Activated CD8-positive, alpha-beta memory T cell treated with anti-CD3 and anti-CD28 coated beads, Interleukin-2, amount 50 U/mL, for 48 hours (primary cell): Measurements from ENCODE around the gene PKHD1.

ENCODE experiments used
- DNase-seq: peaks from one replicate; pipeline ENCODE4 v3.0.0-alpha.2; 2020

PKHD1 gene

DNA sequence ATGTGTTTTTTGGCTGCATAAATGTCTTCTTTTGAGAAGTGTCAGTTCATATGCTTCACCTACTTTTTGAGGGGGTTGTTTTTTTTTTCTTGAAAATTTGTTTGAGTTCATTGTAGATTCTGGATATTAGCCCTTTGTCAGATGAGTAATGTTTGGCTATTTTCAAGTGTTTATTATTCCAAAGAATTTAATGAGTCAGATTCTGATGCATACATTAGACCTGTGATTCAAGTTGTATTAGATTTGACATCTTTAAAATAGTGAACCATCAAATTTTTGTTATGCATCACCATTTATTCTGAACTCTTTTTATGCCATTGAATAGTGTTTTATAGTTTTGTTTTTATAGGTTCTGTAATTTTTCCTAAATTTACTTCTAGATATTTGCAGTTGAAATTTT is 319.3 kb downstream of the PKHD1 start:
- DNase-seq: no peak

DNA sequence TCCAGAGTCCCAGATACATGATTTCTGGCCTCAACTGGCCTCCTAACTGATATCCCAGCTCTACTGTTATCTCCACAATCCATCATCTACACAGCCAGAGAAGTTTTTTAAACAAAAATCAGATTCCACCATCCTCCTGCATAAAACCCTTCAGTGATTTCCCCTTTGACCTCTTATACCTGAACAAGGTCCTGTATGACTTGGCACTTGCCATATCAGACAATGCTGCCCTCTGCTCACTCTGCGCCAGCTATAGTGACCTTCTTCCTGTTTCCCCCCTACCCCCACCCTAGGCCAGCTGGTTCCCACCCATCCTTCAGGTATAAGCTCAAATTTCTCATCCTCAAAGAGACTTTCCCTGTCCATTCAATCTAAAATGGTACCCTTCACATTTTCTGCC is 322.2 kb downstream of the PKHD1 start:
- no peak for DNase-seq

DNA sequence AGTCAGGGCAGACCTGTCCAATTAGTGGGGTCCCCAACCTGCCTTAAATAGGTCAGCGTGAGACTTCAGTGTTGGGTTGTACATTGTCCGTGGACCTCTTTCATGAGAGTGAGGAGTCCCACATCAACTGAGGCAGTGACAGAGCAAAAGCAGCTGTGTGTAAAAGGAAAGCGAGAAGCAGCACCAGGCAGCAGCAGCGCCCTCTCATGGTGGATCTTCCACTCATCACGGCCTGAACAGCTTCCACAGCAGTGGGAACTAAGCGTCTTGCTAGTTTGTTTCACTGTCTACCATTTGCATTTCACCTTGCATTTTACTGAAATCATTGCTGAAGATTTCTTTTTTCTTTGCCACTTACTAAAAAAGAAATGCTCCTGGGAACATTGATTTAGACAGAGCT is 333.8 kb downstream of the PKHD1 start:
- no peak for DNase-seq

DNA sequence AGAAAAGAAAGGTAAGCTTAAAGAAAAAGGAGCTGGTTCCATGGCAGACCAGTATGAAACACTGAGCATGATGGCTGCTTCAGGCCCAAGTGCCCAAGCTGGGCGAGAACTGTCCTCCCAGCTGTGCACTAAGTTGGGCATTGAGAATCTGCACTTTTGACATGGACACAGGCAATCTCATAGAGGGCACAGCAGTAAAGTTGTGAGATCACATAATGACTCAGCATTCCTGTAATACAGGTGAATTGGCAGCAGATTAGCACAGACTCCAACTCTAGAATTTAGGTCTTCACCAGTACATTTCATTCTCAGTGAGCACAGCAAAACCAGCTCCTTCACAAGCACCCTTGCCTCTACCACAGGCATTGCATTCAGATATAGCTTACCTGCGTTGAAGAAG is 343.4 kb downstream of the PKHD1 start:
- no peak for DNase-seq

DNA sequence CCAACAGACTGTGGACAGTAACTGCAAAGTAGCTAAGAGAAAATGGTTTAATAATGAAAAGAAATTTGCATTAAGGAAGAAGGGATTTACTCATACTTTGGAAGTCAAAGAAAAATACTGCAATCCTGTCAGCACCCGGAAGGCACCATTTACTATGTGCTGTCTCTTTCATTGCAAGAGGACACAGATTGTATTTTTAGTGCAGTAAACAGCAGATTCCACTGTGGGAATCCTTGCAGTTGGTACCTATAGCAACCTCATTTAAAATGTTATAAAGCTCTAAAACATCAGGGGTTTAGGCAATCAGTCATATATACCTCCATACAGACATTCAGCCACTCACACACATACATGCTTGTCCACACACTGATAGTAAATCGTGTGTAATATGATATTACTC is 346.8 kb downstream of the PKHD1 start:
- DNase-seq: no peak

DNA sequence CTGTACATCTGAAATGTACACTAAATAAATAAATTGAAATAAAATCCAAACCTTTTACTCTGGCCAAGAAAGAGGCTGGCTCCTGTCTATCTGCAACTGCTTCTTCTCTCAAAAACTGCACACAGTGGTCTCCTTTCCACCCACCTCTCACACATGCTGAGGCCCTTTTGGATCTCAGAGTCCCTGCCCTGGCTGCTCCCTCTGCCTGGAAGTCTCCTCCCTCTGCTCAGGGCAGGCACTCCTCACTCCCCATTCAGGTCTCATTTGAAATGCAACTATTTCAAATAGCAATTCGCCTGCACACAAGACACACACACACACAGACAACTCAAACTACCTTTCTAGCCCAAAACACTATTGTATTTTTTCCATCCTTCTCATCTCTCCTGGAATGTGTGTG is 348.8 kb downstream of the PKHD1 start:
- no peak for DNase-seq

DNA sequence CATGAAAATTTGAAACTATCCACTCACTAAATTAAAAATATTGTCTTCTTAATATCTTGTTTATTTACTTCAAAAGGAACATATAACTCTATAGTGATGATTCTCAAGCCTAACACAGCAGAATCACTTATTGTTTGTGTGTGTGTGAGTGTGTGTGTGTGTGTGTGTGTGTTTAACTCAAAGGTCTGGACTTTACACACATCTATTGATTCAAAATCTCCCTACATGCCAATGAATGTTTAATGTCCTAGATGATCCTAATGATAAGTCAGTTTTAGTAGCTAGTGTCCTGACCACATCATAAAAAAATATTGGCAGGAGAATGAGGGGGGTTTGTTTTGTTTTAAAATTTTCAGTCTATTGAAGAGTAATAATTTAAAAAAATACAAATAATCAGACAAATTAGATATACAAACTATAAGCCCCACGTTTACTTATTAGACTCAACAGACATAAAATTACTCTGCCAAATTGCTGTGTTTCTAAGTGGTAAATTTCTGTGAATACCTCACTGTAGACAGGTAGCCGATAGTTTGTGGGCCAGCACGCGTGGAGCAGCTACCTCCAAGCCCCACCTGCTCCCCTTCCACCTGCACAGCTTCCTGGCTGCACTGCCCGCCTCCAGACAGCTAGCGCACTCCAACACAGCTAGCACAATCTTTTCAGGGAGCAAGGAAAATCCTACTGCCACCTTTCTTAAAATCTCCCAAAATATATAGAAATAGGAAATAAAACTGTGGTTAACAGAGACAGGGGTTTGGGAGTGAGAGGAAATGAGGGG is 349.6 kb downstream of the PKHD1 start:
- no peak for DNase-seq

DNA sequence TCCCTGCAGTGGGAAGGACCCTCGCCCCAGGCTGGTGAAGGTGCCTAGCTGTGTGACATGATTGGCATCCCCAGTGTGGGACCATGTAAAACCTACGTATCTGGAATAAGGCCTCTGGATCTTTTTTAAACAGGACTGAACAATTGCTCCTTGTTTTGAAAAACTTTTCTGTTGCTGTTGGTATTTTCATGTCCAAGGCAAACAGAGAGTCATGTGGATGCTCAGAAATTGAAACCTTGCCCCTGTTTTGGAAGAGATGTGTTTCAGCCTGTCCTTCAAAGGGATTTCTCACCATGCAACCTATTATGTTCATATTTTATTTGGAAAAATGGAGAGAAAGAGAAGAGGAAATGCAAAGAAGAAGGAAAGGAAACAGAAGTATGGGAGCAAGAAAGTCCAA is 362.3 kb downstream of the PKHD1 start:
- no peak for DNase-seq

DNA sequence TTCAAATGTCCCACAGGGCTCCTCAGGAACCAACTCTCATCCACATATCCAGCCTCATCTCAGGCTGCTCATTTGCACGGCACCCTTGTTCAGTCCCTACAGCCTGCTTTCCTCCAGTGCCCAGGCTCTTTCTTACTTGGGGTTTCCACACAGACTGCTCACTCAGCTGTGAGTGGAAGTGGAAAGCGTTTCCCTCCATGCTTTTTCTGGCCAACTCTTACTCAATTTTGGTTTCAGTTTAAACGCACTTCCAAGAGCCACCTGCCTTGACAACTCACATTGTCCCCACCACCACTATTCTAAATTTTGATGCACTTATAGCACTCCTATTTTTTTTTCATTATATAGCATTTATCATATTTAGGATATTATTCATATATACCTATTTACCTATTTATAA is 367.1 kb downstream of the PKHD1 start:
- DNase-seq: no peak

DNA sequence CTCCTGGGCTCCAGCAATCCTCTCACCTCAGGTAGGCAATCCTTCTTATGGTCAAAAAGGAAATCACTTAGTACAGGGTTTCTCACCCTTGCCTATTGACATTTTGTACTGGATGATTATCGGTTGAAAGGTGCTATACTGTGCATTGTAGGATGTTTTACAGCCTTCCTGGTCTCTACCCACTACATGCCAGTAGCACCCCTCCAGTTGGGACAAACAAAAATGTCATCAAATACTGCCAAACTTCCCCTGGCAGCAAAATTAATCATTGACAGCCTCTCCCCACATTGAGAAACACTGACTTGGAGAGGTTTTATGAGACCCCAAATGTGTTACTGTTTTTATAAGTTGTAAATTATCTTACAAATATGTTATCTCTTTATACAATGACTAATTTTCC is 368.1 kb downstream of the PKHD1 start:
- no peak for DNase-seq

DNA sequence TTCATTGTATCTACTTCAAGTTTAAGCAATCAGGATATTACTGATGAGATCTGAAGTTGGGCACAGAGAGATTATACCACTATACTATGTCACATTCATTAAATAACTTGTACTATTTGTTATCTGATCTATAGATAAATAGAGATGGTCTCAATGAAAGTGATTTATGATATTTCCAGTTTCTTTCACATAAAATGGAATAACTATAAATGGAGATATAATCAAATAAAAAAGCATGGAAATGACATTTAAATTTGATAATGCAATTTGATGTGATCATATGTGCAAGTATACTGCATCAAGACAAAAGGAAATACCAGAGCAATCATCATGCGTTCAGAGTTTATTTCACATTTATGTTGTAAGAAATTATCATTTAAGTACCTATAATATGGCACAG is 368.9 kb downstream of the PKHD1 start:
- DNase-seq: no peak

DNA sequence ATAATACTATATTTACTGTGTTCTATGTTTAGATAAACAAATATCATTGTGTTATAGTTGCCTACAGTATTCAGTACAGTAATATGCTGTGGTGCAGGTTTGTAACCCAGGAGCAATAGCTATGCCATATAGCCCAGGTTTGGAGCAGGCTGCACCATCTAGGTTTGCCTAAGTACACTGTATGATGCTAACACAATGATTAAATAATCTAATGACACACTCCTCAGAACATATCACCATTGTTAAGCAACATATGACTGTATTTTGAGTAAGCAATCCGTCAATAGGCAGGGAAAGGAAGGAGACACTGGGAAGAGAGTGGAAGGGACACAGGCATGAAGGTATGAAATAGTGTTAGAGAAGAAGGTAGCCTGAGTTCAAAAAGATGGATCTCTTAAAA is 369.9 kb downstream of the PKHD1 start:
- no peak for DNase-seq

DNA sequence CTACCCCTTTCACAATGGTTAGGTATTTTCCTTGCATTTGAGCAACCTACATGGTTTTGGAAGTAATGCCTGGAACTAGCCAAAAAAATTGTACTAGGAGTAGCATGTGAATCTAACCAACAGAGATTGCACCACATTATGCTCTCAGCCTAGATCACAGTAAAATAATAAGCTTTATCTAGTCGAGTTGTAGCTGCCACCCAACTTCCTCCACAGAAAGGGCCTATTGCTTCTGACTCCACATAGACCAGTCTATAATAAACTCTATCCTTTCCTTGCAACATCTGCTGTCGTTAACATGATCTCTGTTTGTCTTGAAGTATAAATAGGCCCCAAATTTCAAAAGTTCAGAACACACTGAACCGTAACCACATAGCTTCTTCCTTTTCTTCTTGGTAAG is 375.5 kb downstream of the PKHD1 start:
- no peak for DNase-seq

DNA sequence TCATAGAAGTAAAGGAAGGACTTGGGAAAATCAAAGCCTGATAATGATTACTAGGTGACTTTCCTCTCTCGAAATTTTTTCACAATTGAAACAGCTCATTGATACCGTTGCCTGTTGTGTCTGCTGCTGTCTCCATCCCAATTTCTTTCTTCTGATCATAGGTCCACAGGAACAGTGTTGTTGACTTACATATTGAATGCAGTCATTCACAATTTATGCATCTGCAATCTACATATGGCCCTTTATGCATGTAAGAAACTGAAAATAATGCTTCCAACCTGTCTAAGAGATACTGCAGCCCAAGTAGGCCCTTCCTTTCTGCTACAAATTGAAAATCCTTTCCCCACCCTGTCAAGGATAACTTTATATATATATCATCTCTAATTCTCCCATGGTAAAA is 381.3 kb downstream of the PKHD1 start:
- DNase-seq: no peak

DNA sequence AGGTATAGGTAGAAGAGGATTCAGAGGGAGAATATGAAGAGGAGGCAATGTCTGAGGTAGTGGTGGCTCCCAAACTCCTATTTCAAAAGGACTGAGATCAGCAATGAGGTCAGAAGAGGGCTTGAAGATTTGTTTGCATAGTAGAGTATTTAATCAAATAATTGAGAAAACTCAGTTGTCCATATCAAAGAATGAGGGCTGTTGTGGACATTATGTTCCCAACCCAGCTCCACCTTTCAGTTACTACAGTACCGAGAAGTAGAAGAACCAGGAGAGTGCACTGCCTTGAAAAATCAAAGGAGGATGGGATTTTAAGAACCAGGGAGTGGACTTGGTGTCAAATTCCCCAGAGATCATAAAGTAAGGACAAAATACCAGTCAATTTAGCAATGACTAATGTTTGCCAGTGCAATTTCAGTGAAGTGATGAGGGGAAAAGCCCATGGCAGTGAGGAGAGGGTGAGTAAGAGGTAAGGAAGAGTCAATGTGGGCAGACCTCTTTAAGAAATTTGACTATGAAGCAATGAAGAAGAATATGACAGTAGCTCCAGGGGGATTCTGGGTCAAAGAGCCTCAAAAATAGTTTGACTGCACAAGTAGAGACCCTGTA is 382.4 kb downstream of the PKHD1 start:
- no peak for DNase-seq

DNA sequence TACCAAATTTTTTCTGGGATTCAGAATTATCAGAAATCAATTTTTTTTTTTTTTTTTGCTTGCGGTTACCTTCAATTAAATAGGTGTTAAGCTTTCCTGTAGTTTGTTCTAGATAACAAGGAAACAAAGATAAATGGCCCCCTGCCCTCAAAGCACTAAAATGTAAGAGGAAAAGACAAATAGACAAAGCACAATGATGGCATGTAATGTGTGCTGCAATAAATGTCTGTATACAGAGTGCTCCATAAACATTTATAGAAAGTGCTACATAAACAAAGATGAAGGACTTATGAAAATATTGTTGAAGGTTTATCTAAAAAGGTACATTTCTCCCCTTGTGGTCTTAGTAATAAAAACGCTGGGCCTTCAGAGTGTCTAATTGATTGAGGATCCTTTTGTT is 384.6 kb downstream of the PKHD1 start:
- no peak for DNase-seq

DNA sequence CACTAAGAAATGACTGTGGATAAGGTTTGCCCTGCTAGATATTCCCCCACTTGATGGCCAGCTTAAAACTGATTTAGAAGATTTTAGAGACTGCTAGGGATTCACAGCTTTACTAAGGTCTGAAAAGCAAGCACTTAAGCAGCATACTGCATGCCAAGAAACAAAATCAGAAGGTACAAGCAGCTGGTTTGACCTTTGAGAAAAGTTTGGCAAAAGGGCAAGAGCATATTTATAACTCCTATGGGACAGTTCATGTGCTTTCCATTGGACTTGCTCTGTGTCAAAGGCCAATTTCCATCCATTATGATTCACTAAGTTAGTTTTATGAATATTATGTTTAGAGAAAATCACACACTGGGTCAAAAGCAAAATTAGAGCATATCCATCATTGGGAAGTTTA is 402.8 kb downstream of the PKHD1 start:
- DNase-seq: no peak

DNA sequence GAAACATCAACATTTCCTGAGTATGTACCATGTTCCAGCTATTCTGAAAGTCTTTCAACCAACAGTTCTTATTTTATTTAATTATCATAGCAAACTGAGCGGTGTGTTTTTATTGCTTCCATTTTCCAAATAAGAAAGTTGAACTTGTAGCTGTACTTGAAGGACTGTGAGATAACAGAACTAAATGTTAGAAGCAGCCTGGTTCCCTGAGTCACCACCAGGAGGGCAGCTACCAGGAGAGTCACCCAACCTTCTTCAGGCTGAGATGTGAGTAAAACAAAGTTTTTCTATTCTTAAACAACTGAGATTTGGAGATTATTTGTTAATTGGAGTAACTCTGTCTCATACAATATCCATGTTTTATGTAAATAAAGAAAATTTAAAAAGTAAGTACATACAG is 403.4 kb downstream of the PKHD1 start:
- no peak for DNase-seq

DNA sequence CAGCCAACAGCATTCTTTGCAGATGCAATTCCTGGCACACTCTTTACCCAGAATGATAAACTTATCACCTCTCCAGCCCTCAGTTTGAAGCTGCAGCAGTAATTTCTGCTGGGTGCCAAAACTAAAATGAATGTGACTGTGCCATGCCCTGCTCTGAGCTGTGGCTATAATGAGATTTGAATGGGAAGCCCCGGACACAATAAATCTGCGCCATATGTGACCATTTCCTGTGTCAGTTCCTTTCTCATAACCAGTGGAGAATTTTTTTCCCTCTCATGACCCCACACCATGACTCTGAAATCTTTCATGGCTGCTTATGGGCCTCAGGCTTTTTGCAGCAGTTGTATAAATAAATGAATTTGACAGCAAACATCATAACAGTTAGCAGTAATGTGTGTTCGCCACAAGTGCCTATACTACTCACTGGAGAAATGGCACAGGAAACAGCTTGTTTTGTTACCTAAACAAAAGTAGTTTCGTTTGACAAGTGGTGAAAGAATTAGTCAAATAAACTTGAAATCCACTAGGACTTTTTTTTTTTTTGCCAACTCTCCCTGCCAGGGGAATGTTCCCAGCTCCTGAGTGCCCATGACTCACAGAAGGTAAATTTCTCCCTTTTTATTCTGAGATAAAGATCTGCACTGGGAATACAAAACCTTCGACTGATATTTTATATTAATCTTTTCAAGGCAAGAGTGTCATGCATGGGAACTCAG is 408.4 kb downstream of the PKHD1 start:
- DNase-seq: no peak

DNA sequence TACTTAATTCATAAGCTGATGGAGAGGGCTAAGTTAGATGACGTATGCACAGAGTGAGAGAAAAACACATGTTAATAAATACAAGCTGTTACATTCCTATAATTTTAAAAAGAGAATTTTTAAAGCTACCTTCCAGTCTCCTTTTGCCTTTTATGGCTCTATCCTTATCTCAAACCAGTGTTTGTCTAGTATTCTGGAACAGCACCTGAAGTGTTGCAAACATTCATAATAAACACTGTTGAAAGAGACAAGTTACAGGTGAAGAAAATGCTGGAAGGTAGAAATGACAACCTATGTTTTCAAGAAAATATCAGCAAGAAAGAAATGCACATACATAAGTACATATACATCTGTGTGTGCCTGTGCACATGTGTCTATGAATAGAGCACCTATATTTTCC is 409.1 kb downstream of the PKHD1 start:
- no peak for DNase-seq

DNA sequence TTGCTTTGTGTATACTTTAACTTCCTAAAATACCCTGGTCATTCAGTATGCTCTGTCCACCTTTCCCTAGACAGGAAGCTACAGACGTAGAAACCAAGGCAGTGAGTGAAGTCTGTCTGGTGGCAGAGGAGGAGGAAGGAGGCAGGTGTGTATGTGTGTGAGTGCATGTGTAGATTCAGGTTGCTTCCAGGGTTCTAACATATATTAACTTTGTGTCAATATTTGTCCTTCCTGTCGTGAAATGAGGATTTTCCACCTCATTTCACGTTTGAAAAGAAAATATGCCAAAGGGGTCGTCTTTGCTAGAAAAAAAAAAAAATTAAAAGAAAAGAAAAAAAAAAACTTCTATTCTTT is 411.5 kb downstream of the PKHD1 start:
- no peak for DNase-seq

DNA sequence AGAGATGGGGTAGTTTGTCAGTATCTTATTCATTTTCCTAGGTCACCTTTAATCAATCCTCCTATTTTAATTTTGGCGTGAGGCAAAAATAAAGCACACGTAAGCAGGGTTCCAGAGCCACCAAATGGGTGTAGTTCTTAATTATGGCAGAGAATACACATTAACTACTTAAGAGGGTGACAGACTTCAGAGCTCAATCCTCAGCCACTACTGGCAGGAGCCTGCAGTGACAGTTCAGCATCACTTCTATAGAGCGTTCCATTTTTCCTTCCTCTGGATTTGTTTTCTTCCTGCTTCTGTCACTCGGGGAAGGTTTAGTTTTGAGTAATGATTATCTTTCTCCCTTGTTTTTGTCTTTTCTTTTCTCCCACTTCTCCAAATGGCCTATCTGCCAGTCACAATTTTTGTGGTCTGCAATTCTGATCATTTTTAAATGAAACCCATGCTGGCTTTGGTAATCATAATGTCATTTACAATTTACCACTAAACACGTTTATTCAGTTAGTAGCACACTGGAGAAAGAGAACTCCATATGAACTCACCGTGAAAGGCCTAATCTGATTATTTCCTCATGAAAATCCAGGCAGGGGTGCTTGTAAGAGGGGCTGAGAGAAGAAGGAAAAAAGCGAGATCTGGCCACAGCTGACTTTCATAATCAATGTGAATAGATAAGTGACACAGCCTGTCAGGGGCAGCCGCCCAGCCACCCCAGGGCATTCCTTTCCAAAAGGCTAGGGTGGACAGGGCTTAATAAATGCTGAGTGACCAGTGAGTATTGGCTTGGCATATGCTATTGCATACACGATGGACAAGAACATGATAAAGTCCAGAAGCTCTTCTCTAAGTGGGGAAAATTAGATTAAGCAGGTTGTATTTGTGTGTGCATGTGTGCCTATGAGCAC is 412.1 kb downstream of the PKHD1 start:
- DNase-seq: no peak

DNA sequence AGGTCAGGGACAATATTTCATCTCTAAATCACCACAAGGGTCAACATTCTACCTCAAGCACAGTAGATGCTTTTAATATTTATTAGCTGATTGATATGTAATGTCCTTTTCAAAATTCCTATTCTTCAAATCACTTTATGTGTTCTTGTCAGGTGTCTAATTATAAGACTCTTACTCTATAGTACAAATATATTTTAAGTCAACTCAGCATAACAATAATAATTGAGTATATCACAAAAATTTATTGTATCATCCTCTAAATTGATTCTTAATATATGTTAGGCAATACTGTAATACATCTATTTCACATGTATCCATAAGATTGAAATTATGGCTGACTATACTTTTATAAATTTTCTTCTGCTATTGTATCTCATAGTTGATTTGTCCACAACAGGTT is 423.9 kb downstream of the PKHD1 start:
- DNase-seq: no peak
